Measurements from ENCODE around the gene PEMT. TPM values are rescaled to one million over a fixed set of nuclear protein-coding genes. Genes with fewer than 3 reads are reported as not detected.

Gene PEMT
- total and polyA plus RNA-seq, 2 experiments from 2014 or later, result 54.8 to 55.2 TPM

DNA sequence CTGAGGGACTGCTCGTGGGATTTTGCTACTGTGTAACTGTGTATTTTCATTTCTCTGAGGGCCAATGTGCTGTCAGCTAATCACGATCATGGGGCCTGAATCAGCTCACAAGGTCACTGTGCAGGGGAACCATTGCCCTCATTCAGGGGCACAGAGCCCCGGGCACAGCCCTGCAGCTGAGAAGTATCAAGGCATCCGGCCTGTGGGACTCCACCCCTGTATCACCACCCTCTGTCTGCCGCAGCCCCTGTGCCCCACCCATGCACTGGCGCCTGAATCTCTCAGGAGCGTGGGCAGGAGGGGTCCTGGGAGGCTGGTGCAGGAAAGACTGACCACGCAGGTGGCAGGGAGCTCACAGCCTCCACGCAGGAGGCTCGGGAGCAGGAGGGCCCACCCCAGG, 51.9 kb downstream of the PEMT start:
- H2AFZ ChIP-seq, result no peak overlapping the region
- Mint-ChIP-seq H3K27me3 (ENCODE audit: insufficient read depth, low read depth, poor library complexity) (peaks cover 4% of the 10 kb centered on the region), H3K9me3 (no peaks in the 10 kb centered on the region), H3K27ac (no peak overlapping the region), H3K36me3 (ENCODE audit: low read depth) (no peaks in the 10 kb centered on the region), H3K4me3 (no peak overlapping the region), H3K4me1 (peaks cover 4% of the 10 kb centered on the region; the same call in 1 of the 3 replicates)
- no peak for DNase-seq (ENCODE audit: low spot score)
- no peaks in the 10 kb centered on the region for H3K9me2 ChIP-seq (ENCODE audit: insufficient read depth)
- H3K4me1 ChIP-seq (ENCODE audit: insufficient read depth), result no peaks in the 10 kb centered on the region
- no peaks in the 10 kb centered on the region for H3K36me3 ChIP-seq (ENCODE audit: insufficient read depth)
- H4K20me1 ChIP-seq (replicated peaks; ENCODE audit: insufficient read depth), result no peaks in the 10 kb centered on the region
- no peak overlapping the region for H3K27ac ChIP-seq (ENCODE audit: low read depth)
- H3K4me3 ChIP-seq, result no peak overlapping the region
- no peaks in the 10 kb centered on the region for H3K79me2 ChIP-seq (replicated peaks; ENCODE audit: insufficient read depth)
- no peaks in the 10 kb centered on the region for H3K27me3 ChIP-seq (ENCODE audit: insufficient read depth)
- ATAC-seq, result no peak
- no peaks in the 10 kb centered on the region for H3F3A ChIP-seq (replicated peaks; ENCODE audit: low read depth)
- no peak overlapping the region for H3K4me2 ChIP-seq
- TF ChIP-seq EZH2phosphoT487 (IDR thresholded peaks at IDR 0.05; ENCODE audit: unreplicated experiment) (no peak), STAT1 (IDR thresholded peaks at IDR 0.05; ENCODE audit: unreplicated experiment) (no peak), POLR2AphosphoS5 (IDR thresholded peaks at IDR 0.05; ENCODE audit: low read depth) (no peak)

DNA sequence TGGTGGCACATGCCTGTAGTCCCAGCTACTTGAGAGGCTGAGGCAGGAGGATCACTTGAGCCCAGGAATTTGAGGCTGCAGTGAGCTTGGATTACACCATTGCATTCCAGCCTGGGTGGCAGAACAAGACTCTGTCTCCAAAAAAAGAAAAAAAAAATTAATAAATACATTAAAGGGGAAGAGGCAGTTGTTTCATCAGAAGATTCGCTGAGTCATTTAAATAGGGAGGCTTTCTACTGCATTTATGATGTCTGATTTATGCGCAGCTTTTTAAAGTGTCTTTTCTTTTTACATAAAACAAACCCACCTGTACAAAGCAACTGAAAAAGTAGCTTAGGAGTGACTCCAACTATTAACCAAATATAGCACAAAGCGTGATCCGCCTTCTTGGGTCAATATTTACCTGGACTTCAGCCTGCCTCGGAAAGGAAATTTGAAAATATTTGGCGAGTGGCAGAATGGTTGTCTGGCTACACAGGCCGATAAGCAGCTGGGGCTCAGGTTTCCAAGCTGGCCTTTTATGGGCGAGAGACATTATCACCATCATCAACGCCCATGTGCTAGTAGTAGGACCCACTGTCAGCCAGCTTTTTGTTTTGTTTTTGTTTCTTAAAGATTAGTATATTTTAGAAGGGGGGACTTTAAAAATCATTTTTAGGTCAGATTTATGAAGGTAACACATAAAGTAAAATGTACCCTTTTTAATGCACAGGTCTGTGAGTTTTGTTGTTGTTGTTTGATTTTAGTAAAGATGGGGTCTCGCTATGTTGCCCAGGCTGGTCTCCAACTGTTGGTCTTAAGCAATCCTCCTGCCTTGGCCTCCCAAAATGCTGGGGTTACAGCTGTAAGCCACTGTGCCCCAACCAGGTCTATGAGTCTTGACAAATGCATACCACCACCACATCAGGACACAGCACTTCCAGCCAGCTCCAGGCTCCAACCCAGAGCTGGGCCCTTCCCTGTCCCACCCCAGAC, 52.8 kb downstream of the PEMT start:
- Mint-ChIP-seq H3K36me3 (ENCODE audit: low read depth) (no peaks in the 10 kb centered on the region), H3K27me3 (ENCODE audit: insufficient read depth, low read depth, poor library complexity) (peaks cover 4% of the 10 kb centered on the region), H3K27ac (no peak overlapping the region), H3K4me3 (no peak overlapping the region), H3K9me3 (no peaks in the 10 kb centered on the region), H3K4me1 (peaks cover 4% of the 10 kb centered on the region; the same call in 1 of the 3 replicates)
- Histone ChIP-seq H3K9me2 (ENCODE audit: insufficient read depth) (no peaks in the 10 kb centered on the region), H3K36me3 (ENCODE audit: insufficient read depth) (no peaks in the 10 kb centered on the region), H3K4me3 (no peak overlapping the region), H3K4me1 (ENCODE audit: insufficient read depth) (no peaks in the 10 kb centered on the region), H4K20me1 (replicated peaks; ENCODE audit: insufficient read depth) (no peaks in the 10 kb centered on the region), H3F3A (replicated peaks; ENCODE audit: low read depth) (no peaks in the 10 kb centered on the region), H2AFZ (no peak overlapping the region), H3K27me3 (ENCODE audit: insufficient read depth) (no peaks in the 10 kb centered on the region), H3K27ac (ENCODE audit: low read depth) (no peak overlapping the region), H3K79me2 (replicated peaks; ENCODE audit: insufficient read depth) (no peaks in the 10 kb centered on the region), H3K4me2 (no peak overlapping the region)
- no peak for DNase-seq (ENCODE audit: low spot score)
- TF ChIP-seq, protein P1, sequence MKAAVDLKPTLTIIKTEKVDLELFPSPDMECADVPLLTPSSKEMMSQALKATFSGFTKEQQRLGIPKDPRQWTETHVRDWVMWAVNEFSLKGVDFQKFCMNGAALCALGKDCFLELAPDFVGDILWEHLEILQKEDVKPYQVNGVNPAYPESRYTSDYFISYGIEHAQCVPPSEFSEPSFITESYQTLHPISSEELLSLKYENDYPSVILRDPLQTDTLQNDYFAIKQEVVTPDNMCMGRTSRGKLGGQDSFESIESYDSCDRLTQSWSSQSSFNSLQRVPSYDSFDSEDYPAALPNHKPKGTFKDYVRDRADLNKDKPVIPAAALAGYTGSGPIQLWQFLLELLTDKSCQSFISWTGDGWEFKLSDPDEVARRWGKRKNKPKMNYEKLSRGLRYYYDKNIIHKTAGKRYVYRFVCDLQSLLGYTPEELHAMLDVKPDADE (IDR thresholded peaks at IDR 0.05), result no peak
- TF ChIP-seq EZH2phosphoT487 (IDR thresholded peaks at IDR 0.05; ENCODE audit: unreplicated experiment) (no peak), POLR2AphosphoS5 (IDR thresholded peaks at IDR 0.05; ENCODE audit: low read depth) (no peak), CREB1 (CRISPR knock-in tag; IDR thresholded peaks at IDR 0.05; ENCODE audit: low read depth) (no peak), NANOG (IDR thresholded peaks at IDR 0.05; ENCODE audit: borderline replicate concordance) (no peak), EZH2 (IDR thresholded peaks at IDR 0.05; ENCODE audit: low read depth, unreplicated experiment) (no peak), STAT1 (IDR thresholded peaks at IDR 0.05; ENCODE audit: unreplicated experiment) (no peak), ZNF331 (CRISPR knock-in tag; IDR thresholded peaks at IDR 0.05; ENCODE audit: low read depth) (no peak), ZNF114 (CRISPR knock-in tag; IDR thresholded peaks at IDR 0.05) (no peak)
- no peak for ATAC-seq
